Right atrium auricular region (tissue), 2 donors: ENCODE measurements around the gene WIPF1. TPM values are rescaled to one million over a fixed set of nuclear protein-coding genes. Genes with fewer than 3 reads are reported as not detected.
A peak's percentile ranks its signal among the peaks of the same experiment; 100 is the strongest.

Source experiments
- DNase-seq: peaks from one replicate; pipeline ENCODE4 v3.0.0-alpha.2; 2019; ENCODE audit warnings: low spot score
- H3K27ac ChIP-seq, 2 donors: fragments of 200-600 bp; sonication (generic); 1 replicate in 1 of 2; 2 replicates in 1 of 2; pipeline ENCODE4 v1.5.1; 2016 to 2019
- H3K27me3 ChIP-seq, 2 donors: fragments of 200-600 bp; sonication (generic); one replicate each; pipeline versions ENCODE4 v1.5.1 to v1.6.0; 2017 to 2019
- H3K36me3 ChIP-seq: fragments of 200-600 bp; sonication (generic); one replicate; pipeline ENCODE4 v1.5.1; 2016
- H3K4me1 ChIP-seq, 2 donors: fragments of 200-600 bp; sonication (generic); one replicate each; pipeline versions ENCODE4 v1.5.1 to v1.6.0; 2017 to 2019
- H3K4me3 ChIP-seq, 2 donors: fragments of 200-600 bp; sonication (generic); 1 replicate in 1 of 2; 2 replicates in 1 of 2; pipeline ENCODE4 v1.5.1; 2017 to 2019; ENCODE audit warnings: mild to moderate bottlenecking in 1 of 2, moderate library complexity in 1 of 2
- H3K9me3 ChIP-seq, 2 donors: fragments of 200-600 bp; sonication (generic); one replicate each; pipeline ENCODE4 v1.5.1; 2019
- total RNA-seq, 2 donors: library from RNA; depleted of rRNA; stranded (reverse); fragments of >200 nt; gene quantifications; one replicate each; pipeline ENCODE4 v1.1.0, GENCODE V29; 2016
- TF ChIP-seq, protein P1 (sequence below), 2 donors: fragments of 200-600 bp; sonication (generic); IDR thresholded peaks; one replicate each; pipeline ENCODE4 v1.5.1; 2019; ENCODE audit warnings: antibody characterized with exemption in 2 of 2

The WIPF1 gene
- total RNA-seq, 2 donors from 2014 or later: 12.3 to 17.5 TPM

DNA sequence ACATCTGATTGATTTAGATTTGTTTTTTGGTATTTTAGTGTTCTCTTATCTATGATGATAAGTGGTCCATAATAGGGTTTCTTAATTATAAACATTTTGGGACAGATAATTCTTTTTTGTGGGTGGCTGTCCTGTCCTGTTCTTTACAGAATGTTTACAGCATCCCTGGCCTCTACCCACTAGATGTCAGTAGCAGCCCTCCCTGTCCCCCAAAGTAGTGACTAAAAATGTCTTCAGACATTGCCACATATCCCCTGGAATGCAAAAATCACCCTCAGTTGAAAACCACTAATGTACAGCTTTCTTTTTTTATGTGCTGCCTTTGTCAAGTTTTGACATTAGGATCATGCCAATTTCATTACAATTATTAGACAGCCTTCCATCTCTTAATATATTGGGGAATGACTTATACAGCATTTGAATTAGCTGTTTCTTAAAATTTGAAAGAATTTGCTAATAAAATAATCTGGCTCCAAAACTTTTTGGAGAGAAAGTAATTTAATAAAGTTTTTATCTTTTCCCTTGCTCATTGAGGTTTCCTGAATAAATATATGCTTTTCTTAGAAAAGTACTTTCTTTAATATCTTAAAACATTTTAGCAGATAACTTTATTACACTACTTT lies 19.5 kb downstream of the WIPF1 start:
- Histone ChIP-seq H3K4me3 (no peak overlapping the region), H3K27me3 (no peaks in the 10 kb centered on the region), H3K9me3 (no peaks in the 10 kb centered on the region), H3K27ac (no peak overlapping the region), H3K36me3 (peaks cover 30% of the 10 kb centered on the region), H3K4me1 (peaks cover 0 to 3% of the 10 kb centered on the region in 2 donors)
- TF ChIP-seq, protein P1, sequence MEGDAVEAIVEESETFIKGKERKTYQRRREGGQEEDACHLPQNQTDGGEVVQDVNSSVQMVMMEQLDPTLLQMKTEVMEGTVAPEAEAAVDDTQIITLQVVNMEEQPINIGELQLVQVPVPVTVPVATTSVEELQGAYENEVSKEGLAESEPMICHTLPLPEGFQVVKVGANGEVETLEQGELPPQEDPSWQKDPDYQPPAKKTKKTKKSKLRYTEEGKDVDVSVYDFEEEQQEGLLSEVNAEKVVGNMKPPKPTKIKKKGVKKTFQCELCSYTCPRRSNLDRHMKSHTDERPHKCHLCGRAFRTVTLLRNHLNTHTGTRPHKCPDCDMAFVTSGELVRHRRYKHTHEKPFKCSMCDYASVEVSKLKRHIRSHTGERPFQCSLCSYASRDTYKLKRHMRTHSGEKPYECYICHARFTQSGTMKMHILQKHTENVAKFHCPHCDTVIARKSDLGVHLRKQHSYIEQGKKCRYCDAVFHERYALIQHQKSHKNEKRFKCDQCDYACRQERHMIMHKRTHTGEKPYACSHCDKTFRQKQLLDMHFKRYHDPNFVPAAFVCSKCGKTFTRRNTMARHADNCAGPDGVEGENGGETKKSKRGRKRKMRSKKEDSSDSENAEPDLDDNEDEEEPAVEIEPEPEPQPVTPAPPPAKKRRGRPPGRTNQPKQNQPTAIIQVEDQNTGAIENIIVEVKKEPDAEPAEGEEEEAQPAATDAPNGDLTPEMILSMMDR (IDR thresholded peaks at IDR 0.05): peak in 1 of 2 donors; percentile 56
- no peak for DNase-seq

DNA sequence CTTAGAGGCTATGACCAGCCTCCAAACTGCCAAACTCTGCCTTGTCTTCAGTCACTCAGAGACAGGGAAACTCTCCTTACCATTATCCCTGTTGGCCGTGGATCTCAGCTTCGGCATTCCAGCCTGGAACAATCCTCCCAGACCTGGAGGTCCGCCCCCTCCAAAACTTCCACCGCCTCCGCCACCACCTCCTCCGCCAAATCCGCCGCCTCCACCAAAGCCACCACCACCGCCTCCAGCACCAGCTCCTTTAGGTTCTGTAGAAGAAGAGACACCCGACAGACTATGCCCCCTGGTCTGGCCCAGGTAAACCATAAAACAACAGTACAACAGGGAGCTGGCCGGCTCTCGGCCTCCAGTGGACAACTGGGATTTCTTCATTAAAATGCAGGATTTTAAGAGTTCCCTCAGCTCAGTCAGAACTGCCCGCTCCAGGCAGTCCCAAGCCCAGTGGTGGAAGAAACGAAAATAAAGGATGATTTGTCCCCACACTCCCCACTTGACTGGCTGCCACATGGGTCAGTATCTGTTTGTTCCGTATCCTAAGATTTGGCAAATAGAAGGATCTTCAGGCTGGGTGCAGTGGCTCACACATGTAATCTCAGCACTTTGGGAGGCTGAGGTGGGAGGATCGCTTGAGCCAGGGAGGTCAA lies 22.4 kb downstream of the WIPF1 start:
- Histone ChIP-seq H3K4me3 (no peak overlapping the region), H3K27ac (no peak overlapping the region), H3K36me3 (peaks cover 47% of the 10 kb centered on the region), H3K4me1 (peaks cover 0 to 3% of the 10 kb centered on the region in 2 donors), H3K9me3 (no peaks in the 10 kb centered on the region), H3K27me3 (no peaks in the 10 kb centered on the region)
- no peak for DNase-seq
- TF ChIP-seq, protein P1 (IDR thresholded peaks at IDR 0.05): no peak

GRCh38 chr2:174574657-174575056 lies 22.9 kb downstream of the WIPF1 start:
- peaks cover 0 to 3% of the 10 kb centered on the region in 2 donors for H3K4me1 ChIP-seq
- peaks cover 43% of the 10 kb centered on the region for H3K36me3 ChIP-seq
- H3K4me3 ChIP-seq: no peak overlapping the region
- DNase-seq: no peak
- H3K27ac ChIP-seq: no peak overlapping the region
- H3K9me3 ChIP-seq: no peaks in the 10 kb centered on the region
- TF ChIP-seq, protein P1 (IDR thresholded peaks at IDR 0.05): no peak
- H3K27me3 ChIP-seq: no peaks in the 10 kb centered on the region

DNA sequence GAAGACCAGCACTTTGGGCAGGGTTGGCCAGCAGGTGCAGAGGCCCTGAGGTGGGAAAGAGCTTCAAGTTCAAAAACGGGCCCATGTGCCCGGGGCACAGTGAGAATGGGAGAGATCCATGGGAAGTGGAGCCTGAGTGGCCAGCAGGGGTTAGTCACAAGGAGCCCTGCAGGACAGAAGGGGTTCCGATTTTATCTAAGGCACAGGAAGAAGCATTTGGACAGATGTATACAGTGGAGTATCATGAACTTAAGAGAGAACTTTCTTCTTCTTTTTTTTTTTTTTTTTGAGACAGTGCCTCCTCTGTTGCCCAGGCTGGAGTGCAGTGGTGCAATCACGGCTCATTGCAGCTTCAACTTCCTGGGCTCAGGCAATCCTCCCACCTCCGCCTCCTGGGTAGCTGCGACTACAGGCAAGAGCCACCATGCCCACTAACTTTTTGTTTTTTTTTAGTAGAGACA lies 24.0 kb downstream of the WIPF1 start:
- no peaks in the 10 kb centered on the region for H3K27me3 ChIP-seq
- DNase-seq: no peak
- TF ChIP-seq, protein P1 (IDR thresholded peaks at IDR 0.05): no peak
- H3K4me1 ChIP-seq: peaks cover 0 to 3% of the 10 kb centered on the region in 2 donors
- no peaks in the 10 kb centered on the region for H3K9me3 ChIP-seq
- no peak overlapping the region for H3K4me3 ChIP-seq
- H3K27ac ChIP-seq: no peak overlapping the region
- H3K36me3 ChIP-seq: peaks cover 35% of the 10 kb centered on the region

GRCh38 chr2:174572556-174572955 lies 25.0 kb downstream of the WIPF1 start:
- peaks cover 0 to 3% of the 10 kb centered on the region in 2 donors for H3K4me1 ChIP-seq
- H3K27ac ChIP-seq: no peak overlapping the region
- H3K27me3 ChIP-seq: no peaks in the 10 kb centered on the region
- DNase-seq: no peak
- no peak overlapping the region for H3K4me3 ChIP-seq
- TF ChIP-seq, protein P1 (IDR thresholded peaks at IDR 0.05): no peak
- no peaks in the 10 kb centered on the region for H3K9me3 ChIP-seq
- H3K36me3 ChIP-seq: peaks cover 38% of the 10 kb centered on the region
